GM23338 (cell line): ENCODE data around the gene HSDL1. TPM values are rescaled to one million over a fixed set of nuclear protein-coding genes. Genes with fewer than 3 reads are reported as not detected.

Source experiments
- ATAC-seq: fragments of 200-7000 bp; cut with Tn5 transposase; 3 replicates; pipeline ENCODE4 v1.9.1; 2020
- DNase-seq: peaks from one replicate; pipeline ENCODE4 v3.0.0-alpha.2; 2015; ENCODE audit warnings: low spot score
- H2AFZ ChIP-seq: fragments of 200-600 bp; sonication (generic); 2 replicates; pipeline ENCODE4 v1.8.0; 2016; ENCODE audit warnings: antibody characterized with exemption, mild to moderate bottlenecking, moderate library complexity
- H3F3A ChIP-seq: fragments of 200-600 bp; sonication (generic); replicated peaks from 2 replicates; pipeline ENCODE4 v1.8.0; 2017; ENCODE audit warnings: antibody characterized with exemption, mixed run types, low read depth
- H3K27ac ChIP-seq: fragments of 200-600 bp; sonication (generic); 2 replicates; pipeline ENCODE4 v1.6.1; 2016; ENCODE audit warnings: low read depth
- H3K27me3 ChIP-seq: fragments of 200-600 bp; sonication (generic); 2 replicates; pipeline ENCODE4 v1.8.0; 2016; ENCODE audit warnings: mild to moderate bottlenecking, mixed run types, moderate library complexity; ENCODE audit not compliant: insufficient read depth
- H3K36me3 ChIP-seq: fragments of 200-600 bp; sonication (generic); 2 replicates; pipeline ENCODE4 v1.8.0; 2016; ENCODE audit warnings: mild to moderate bottlenecking; ENCODE audit not compliant: insufficient read depth
- H3K4me1 ChIP-seq: fragments of 200-600 bp; sonication (generic); 2 replicates; pipeline ENCODE4 v1.8.0; 2016; ENCODE audit warnings: mild to moderate bottlenecking, moderate library complexity; ENCODE audit not compliant: insufficient read depth
- H3K4me2 ChIP-seq: fragments of 200-600 bp; sonication (generic); 2 replicates; pipeline ENCODE4 v1.7.1; 2017; ENCODE audit warnings: mixed run types
- H3K4me3 ChIP-seq: fragments of 200-600 bp; sonication (generic); 2 replicates; pipeline ENCODE4 v1.6.1; 2016; ENCODE audit warnings: mixed run types
- H3K79me2 ChIP-seq: fragments of 200-600 bp; sonication (generic); replicated peaks from 2 replicates; pipeline ENCODE4 v1.8.0; 2017; ENCODE audit warnings: mild to moderate bottlenecking; ENCODE audit not compliant: insufficient read depth
- H3K9me2 ChIP-seq: fragments of 200-600 bp; sonication (generic); 2 replicates; pipeline ENCODE4 v1.8.0; 2017; ENCODE audit not compliant: insufficient read depth
- H4K20me1 ChIP-seq: fragments of 200-600 bp; sonication (generic); replicated peaks from 2 replicates; pipeline ENCODE4 v1.8.0; 2017; ENCODE audit warnings: mild to moderate bottlenecking; ENCODE audit not compliant: insufficient read depth
- H3K27ac Mint-ChIP-seq: 2 replicates; pipeline ENCODE4 v1.8.0; 2020; ENCODE audit warnings: inconsistent platforms, mild to moderate bottlenecking, moderate library complexity, mixed read lengths
- H3K27me3 Mint-ChIP-seq: 3 replicates; pipeline ENCODE4 v1.8.0; 2022; ENCODE audit warnings: low read depth, mild to moderate bottlenecking, moderate library complexity, mixed read lengths, inconsistent platforms; ENCODE audit not compliant: insufficient read depth, poor library complexity
- H3K36me3 Mint-ChIP-seq: 3 replicates; pipeline ENCODE4 v1.8.0; 2021; ENCODE audit warnings: low read depth, mild to moderate bottlenecking, inconsistent platforms, moderate library complexity, mixed read lengths
- H3K4me1 Mint-ChIP-seq: 3 replicates; pipeline ENCODE4 v1.8.0; 2020; ENCODE audit warnings: mild to moderate bottlenecking, inconsistent platforms, mixed read lengths
- H3K4me3 Mint-ChIP-seq: 3 replicates; pipeline ENCODE4 v1.8.0; 2021; ENCODE audit warnings: moderate library complexity, mild to moderate bottlenecking, inconsistent platforms, mixed read lengths
- H3K9me3 Mint-ChIP-seq: 3 replicates; pipeline ENCODE4 v1.8.0; 2020; ENCODE audit warnings: moderate library complexity, mild to moderate bottlenecking, inconsistent platforms, mixed read lengths
- CTCF ChIP-seq, 2 experiments: fragments of 200-600 bp in 1 of 2; sonication (generic) in 1 of 2; conservative IDR thresholded peaks; 2 replicates each; pipeline versions ENCODE4 v1.5.1 to v1.6.1; 2016 to 2017; ENCODE audit warnings: antibody characterized with exemption in 2 of 2, low read depth in 2 of 2, mild to moderate bottlenecking in 2 of 2, moderate library complexity in 1 of 2
- EZH2 ChIP-seq: fragments of 200-600 bp; sonication (generic); IDR thresholded peaks from one replicate; pipeline ENCODE4 v1.8.0; 2017; ENCODE audit warnings: antibody characterized with exemption, mild to moderate bottlenecking, low read depth; ENCODE audit not compliant: unreplicated experiment
- STAT1 ChIP-seq: IDR thresholded peaks from one replicate; pipeline ENCODE4 v1.6.1; 2016; ENCODE audit warnings: antibody characterized with exemption; ENCODE audit not compliant: unreplicated experiment
- ZNF114 ChIP-seq: fragments of 250-450 bp; sonication (Bioruptor Pico); IDR thresholded peaks from 2 replicates; pipeline ENCODE4 v1.5.0; 2020; ENCODE audit warnings: mild to moderate bottlenecking, moderate library complexity
- ZNF331 ChIP-seq: fragments of 250-450 bp; sonication (Bioruptor Pico); IDR thresholded peaks from 2 replicates; pipeline ENCODE4 v1.5.0; 2020; ENCODE audit warnings: low read depth, mild to moderate bottlenecking, moderate library complexity
- polyA plus RNA-seq: library from polyadenylated mRNA; unstranded; fragments of >200 nt; fragmentation: Nextera tagmentation; extraction: Ambion mirVana; gene quantifications from 2 replicates; pipeline ENCODE4 v1.2.1, GENCODE V29; 2016
- total RNA-seq: library from RNA; depleted of rRNA; stranded (reverse); fragments of >200 nt; shearing (Covaris generic); gene quantifications from 2 replicates; pipeline ENCODE4 v1.2.3, GENCODE V29; 2014
- TF ChIP-seq, protein P1 (sequence below): fragments of 250-450 bp; sonication (Bioruptor Pico); IDR thresholded peaks from 2 replicates; pipeline ENCODE4 v1.5.0; 2020; ENCODE audit warnings: mild to moderate bottlenecking, moderate library complexity

HSDL1 gene
- total and polyA plus RNA-seq, 2 experiments from 2014 or later, result 16.6 to 46.1 TPM

GRCh38 chr16:84087466-84088151 is 57.4 kb downstream of the HSDL1 start (continued):
- no peak for TF ChIP-seq CTCF (conservative IDR thresholded peaks at IDR 0.05; ENCODE audit: low read depth in 2 of 2)
- TF ChIP-seq, protein P1, sequence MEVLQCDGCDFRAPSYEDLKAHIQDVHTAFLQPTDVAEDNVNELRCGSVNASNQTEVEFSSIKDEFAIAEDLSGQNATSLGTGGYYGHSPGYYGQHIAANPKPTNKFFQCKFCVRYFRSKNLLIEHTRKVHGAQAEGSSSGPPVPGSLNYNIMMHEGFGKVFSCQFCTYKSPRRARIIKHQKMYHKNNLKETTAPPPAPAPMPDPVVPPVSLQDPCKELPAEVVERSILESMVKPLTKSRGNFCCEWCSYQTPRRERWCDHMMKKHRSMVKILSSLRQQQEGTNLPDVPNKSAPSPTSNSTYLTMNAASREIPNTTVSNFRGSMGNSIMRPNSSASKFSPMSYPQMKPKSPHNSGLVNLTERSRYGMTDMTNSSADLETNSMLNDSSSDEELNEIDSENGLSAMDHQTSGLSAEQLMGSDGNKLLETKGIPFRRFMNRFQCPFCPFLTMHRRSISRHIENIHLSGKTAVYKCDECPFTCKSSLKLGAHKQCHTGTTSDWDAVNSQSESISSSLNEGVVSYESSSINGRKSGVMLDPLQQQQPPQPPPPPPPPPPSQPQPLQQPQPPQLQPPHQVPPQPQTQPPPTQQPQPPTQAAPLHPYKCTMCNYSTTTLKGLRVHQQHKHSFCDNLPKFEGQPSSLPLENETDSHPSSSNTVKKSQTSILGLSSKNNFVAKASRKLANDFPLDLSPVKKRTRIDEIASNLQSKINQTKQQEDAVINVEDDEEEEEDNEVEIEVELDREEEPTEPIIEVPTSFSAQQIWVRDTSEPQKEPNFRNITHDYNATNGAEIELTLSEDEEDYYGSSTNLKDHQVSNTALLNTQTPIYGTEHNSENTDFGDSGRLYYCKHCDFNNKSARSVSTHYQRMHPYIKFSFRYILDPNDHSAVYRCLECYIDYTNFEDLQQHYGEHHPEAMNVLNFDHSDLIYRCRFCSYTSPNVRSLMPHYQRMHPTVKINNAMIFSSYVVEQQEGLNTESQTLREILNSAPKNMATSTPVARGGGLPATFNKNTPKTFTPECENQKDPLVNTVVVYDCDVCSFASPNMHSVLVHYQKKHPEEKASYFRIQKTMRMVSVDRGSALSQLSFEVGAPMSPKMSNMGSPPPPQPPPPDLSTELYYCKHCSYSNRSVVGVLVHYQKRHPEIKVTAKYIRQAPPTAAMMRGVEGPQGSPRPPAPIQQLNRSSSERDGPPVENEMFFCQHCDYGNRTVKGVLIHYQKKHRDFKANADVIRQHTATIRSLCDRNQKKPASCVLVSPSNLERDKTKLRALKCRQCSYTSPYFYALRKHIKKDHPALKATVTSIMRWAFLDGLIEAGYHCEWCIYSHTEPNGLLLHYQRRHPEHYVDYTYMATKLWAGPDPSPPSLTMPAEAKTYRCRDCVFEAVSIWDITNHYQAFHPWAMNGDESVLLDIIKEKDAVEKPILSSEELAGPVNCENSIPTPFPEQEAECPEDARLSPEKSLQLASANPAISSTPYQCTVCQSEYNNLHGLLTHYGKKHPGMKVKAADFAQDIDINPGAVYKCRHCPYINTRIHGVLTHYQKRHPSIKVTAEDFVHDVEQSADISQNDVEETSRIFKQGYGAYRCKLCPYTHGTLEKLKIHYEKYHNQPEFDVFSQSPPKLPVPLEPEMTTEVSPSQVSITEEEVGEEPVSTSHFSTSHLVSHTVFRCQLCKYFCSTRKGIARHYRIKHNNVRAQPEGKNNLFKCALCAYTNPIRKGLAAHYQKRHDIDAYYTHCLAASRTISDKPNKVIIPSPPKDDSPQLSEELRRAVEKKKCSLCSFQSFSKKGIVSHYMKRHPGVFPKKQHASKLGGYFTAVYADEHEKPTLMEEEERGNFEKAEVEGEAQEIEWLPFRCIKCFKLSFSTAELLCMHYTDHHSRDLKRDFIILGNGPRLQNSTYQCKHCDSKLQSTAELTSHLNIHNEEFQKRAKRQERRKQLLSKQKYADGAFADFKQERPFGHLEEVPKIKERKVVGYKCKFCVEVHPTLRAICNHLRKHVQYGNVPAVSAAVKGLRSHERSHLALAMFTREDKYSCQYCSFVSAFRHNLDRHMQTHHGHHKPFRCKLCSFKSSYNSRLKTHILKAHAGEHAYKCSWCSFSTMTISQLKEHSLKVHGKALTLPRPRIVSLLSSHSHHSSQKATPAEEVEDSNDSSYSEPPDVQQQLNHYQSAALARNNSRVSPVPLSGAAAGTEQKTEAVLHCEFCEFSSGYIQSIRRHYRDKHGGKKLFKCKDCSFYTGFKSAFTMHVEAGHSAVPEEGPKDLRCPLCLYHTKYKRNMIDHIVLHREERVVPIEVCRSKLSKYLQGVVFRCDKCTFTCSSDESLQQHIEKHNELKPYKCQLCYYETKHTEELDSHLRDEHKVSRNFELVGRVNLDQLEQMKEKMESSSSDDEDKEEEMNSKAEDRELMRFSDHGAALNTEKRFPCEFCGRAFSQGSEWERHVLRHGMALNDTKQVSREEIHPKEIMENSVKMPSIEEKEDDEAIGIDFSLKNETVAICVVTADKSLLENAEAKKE (CRISPR knock-in tag), result no peak

GRCh38 chr16:84087001-84087400 is 58.0 kb downstream of the HSDL1 start:
- Histone ChIP-seq H3K4me3 (no peak overlapping the region), H3K36me3 (peaks cover 29% of the 10 kb centered on the region), H3K27me3 (no peaks in the 10 kb centered on the region), H3K9me2 (no peaks in the 10 kb centered on the region), H3K27ac (no peak overlapping the region), H4K20me1 (peaks cover 9% of the 10 kb centered on the region), H2AFZ (no peak overlapping the region), H3K4me1 (no peaks in the 10 kb centered on the region), H3K79me2 (no peaks in the 10 kb centered on the region), H3F3A (no peaks in the 10 kb centered on the region), H3K4me2 (no peak overlapping the region)
- H3K27me3 Mint-ChIP-seq, result peaks cover 1% of the 10 kb centered on the region
- peaks cover 54% of the 10 kb centered on the region for H3K36me3 Mint-ChIP-seq
- ATAC-seq (no peak), DNase-seq (no peak)
- no peak overlapping the region for H3K4me3 Mint-ChIP-seq
- TF ChIP-seq ZNF114 (CRISPR knock-in tag), result no peak
- TF ChIP-seq ZNF331, result no peak
- no peak for TF ChIP-seq STAT1
- no peak for TF ChIP-seq EZH2
- TF ChIP-seq CTCF (conservative IDR thresholded peaks at IDR 0.05; ENCODE audit: low read depth in 2 of 2), result no peak
- H3K27ac Mint-ChIP-seq, result no peak overlapping the region
- H3K4me1 Mint-ChIP-seq, result no peaks in the 10 kb centered on the region
- no peaks in the 10 kb centered on the region for H3K9me3 Mint-ChIP-seq
